B cell (primary cell): Measurements from ENCODE around the gene ATP6V0E1. TPM values are rescaled to one million over a fixed set of nuclear protein-coding genes. Genes with fewer than 3 reads are reported as not detected.
A peak's percentile ranks its signal among the peaks of the same experiment; 100 is the strongest.

Experiments used
- ATAC-seq: fragments of 200-7000 bp; cut with Tn5 transposase; one replicate; pipeline ENCODE4 v1.10.0; 2021; ENCODE audit warnings: low read depth, mild to moderate bottlenecking, moderate number of reproducible peaks, moderate library complexity
- CTCF ChIA-PET: fragments of 350-600 bp; sonication (Branson Sonifier 250); formaldehyde crosslinking; loops from one replicate; lab custom pipeline; 2021; ENCODE audit warnings: antibody characterized with exemption, inconsistent platforms; lab: Charles Lee
- POLR2A ChIA-PET: fragments of 350-600 bp; sonication (Branson Sonifier 250); formaldehyde crosslinking; loops from one replicate; lab custom pipeline; 2021; ENCODE audit warnings: antibody characterized with exemption; lab: Charles Lee
- DNase-seq: peaks from one replicate; pipeline ENCODE4 v3.0.0; 2013
- H2AFZ ChIP-seq: 2 replicates; pipeline ENCODE4 v1.6.1; 2012; ENCODE audit warnings: mild to moderate bottlenecking, low read depth, low read length; ENCODE audit not compliant: insufficient read depth, poor library complexity, severe bottlenecking
- H3K27ac ChIP-seq, 2 donors: 1 replicate in 1 of 2; 2 replicates in 1 of 2; pipeline ENCODE4 v1.5.1; 2012 to 2013; ENCODE audit warnings: low read length in 2 of 2, mild to moderate bottlenecking in 2 of 2, moderate library complexity in 1 of 2
- H3K27me3 ChIP-seq, 4 experiments: fragments of 200-600 bp in 1 of 4; sonication (generic) in 1 of 4; replicated peaks in 1 of 4; 1 replicate in 2 of 4; 2 replicates in 2 of 4; pipeline versions ENCODE4 v1.6.1 to v1.7.0; 2013 to 2016; ENCODE audit warnings: low read length in 3 of 4, mild to moderate bottlenecking in 2 of 4, mixed read lengths in 1 of 4, moderate library complexity in 1 of 4; ENCODE audit not compliant: insufficient read depth in 4 of 4, control insufficient read depth in 3 of 4; ENCODE audit errors: control extremely low read depth in 1 of 4
- H3K36me3 ChIP-seq, 2 experiments: replicated peaks in 1 of 2; 1 replicate in 1 of 2; 2 replicates in 1 of 2; pipeline versions ENCODE4 v1.6.1 to v1.7.1; 2013; ENCODE audit warnings: low read length in 1 of 2; ENCODE audit not compliant: insufficient read depth in 2 of 2, control insufficient read depth in 1 of 2; ENCODE audit errors: control extremely low read depth in 1 of 2, extremely low read depth in 1 of 2
- H3K4me1 ChIP-seq, 2 donors: fragments of 200-600 bp in 1 of 2; sonication (generic) in 1 of 2; 1 replicate in 1 of 2; 2 replicates in 1 of 2; pipeline versions ENCODE4 v1.5.1 to v1.6.1; 2013 to 2017; ENCODE audit warnings: low read length in 2 of 2; ENCODE audit not compliant: control insufficient read depth in 2 of 2, insufficient read depth in 2 of 2
- H3K4me2 ChIP-seq: replicated peaks from 2 replicates; pipeline ENCODE3; 2012; ENCODE audit warnings: mild to moderate bottlenecking, low read depth, low read length; ENCODE audit not compliant: poor library complexity, severe bottlenecking
- H3K4me3 ChIP-seq, 5 experiments: fragments of 200-600 bp in 1 of 5; sonication (generic) in 1 of 5; 1 replicate in 3 of 5; 2 replicates in 2 of 5; pipeline versions ENCODE4 v1.5.1 to v1.7.0; 2011 to 2016; ENCODE audit warnings: low read length in 4 of 5, mild to moderate bottlenecking in 4 of 5, low read depth in 2 of 5, control low read depth in 1 of 5, moderate library complexity in 1 of 5; ENCODE audit not compliant: insufficient read depth in 1 of 5; ENCODE audit errors: control extremely low read depth in 1 of 5, extremely low read depth in 1 of 5
- H3K79me2 ChIP-seq: fragments of 200-600 bp; sonication (generic); one replicate; pipeline ENCODE4 v1.6.0; 2016; ENCODE audit warnings: low read length; ENCODE audit not compliant: control insufficient read depth, insufficient read depth
- H3K9ac ChIP-seq: fragments of 200-600 bp; sonication (generic); 2 replicates; pipeline ENCODE4 v1.6.1; 2017; ENCODE audit warnings: mild to moderate bottlenecking, low read length, moderate library complexity
- H3K9me3 ChIP-seq, 3 donors: one replicate each; pipeline versions ENCODE4 v1.6.1 to v1.7.1; 2013; ENCODE audit warnings: low read length in 2 of 3; ENCODE audit not compliant: control insufficient read depth in 2 of 3, insufficient read depth in 1 of 3; ENCODE audit errors: control extremely low read depth in 1 of 3
- H4K20me1 ChIP-seq: 2 replicates; pipeline ENCODE4 v1.6.0; 2012; ENCODE audit warnings: mild to moderate bottlenecking, low read length; ENCODE audit not compliant: insufficient read depth, control insufficient read depth, poor library complexity, severe bottlenecking
- H3K27ac Mint-ChIP-seq: one replicate; pipeline ENCODE4 v1.8.0; 2021; ENCODE audit warnings: mixed read lengths
- H3K27me3 Mint-ChIP-seq: one replicate; pipeline ENCODE4 v1.8.0; 2021; ENCODE audit warnings: mixed read lengths
- H3K4me1 Mint-ChIP-seq: one replicate; pipeline ENCODE4 v1.8.0; 2021; ENCODE audit warnings: mixed read lengths
- H3K4me3 Mint-ChIP-seq: one replicate; pipeline ENCODE4 v1.8.0; 2021; ENCODE audit warnings: mixed read lengths
- H3K9me3 Mint-ChIP-seq: one replicate; pipeline ENCODE4 v1.8.0; 2022; ENCODE audit warnings: mixed read lengths; ENCODE audit not compliant: insufficient read depth
- CTCF ChIP-seq: fragments of 200-600 bp; IDR thresholded peaks from one replicate; pipeline ENCODE4 v1.8.0; 2022; ENCODE audit warnings: antibody characterized with exemption, mild to moderate bottlenecking
- EZH2 ChIP-seq: IDR thresholded peaks from 2 replicates; pipeline ENCODE4 v1.6.1; 2012; ENCODE audit warnings: borderline replicate concordance, low read depth, mild to moderate bottlenecking, moderate library complexity, low read length; ENCODE audit not compliant: insufficient read depth, poor library complexity, severe bottlenecking
- WGBS: methylation state at CpG from one replicate; pipeline ENCODE4 v1.1.5; 2013; ENCODE audit warnings: missing lambda C conversion rate; ENCODE audit not compliant: insufficient coverage; 5-methylcytosine and 5-hydroxymethylcytosine counted together
- intact Hi-C: fragments of 100-400 bp; cut with micrococcal nuclease; formaldehyde crosslinking; loops from one replicate; pipeline ENCODE4 v1.10.0; 2022
- polyA plus RNA-seq: library from polyadenylated mRNA; depleted of rRNA; stranded (reverse); fragments of >200 nt; gene quantifications from 2 replicates; pipeline ENCODE4 v1.2.3, GENCODE V29; 2012
- total RNA-seq, 2 donors: library from RNA; stranded (reverse); fragments of 120-200 nt in 1 of 2; gene quantifications; 1 replicate in 1 of 2; 2 replicates in 1 of 2; pipeline versions ENCODE4 v1.2.3 to v1.2.4, GENCODE V29; 2013 to 2022

The ATP6V0E1 gene
- total and polyA plus RNA-seq, 2 donors (not counting 1 experiment from before 2014, with no cell fraction given): 93.8 to 127 TPM

GRCh38 chr5:173062141-173062540, 78.6 kb downstream of the ATP6V0E1 start:
- POLR2A ChIA-PET: interaction anchor here (1.2 kb wide), 1 partner anchor 78 kb away, joined by 3 read pairs; no protein-coding TSS in a partner anchor
- ATAC-seq (no peak), DNase-seq (no peak)
- H3K4me2 ChIP-seq: no peak overlapping the region
- Mint-ChIP-seq H3K9me3 (no peaks in the 10 kb centered on the region), H3K27me3 (no peaks in the 10 kb centered on the region), H3K27ac (no peak overlapping the region), H3K4me1 (peaks cover 57% of the 10 kb centered on the region), H3K4me3 (no peak overlapping the region)
- CTCF ChIA-PET: no interaction called here
- peaks cover 2 to 9% of the 10 kb centered on the region in 2 experiments for H3K36me3 ChIP-seq
- H3K4me3 ChIP-seq: no peak overlapping the region
- peaks cover 0 to 5% (median 0%) of the 10 kb centered on the region in 3 donors for H3K9me3 ChIP-seq
- H3K27ac ChIP-seq: peak overlapping the region in 1 of 2 donors; percentile 28
- H3K4me1 ChIP-seq: peaks cover 26 to 30% of the 10 kb centered on the region in 2 donors
- no peak overlapping the region for H2AFZ ChIP-seq
- no CpG with 5 or more reads among the region's 4 CpGs for WGBS
- H3K9ac ChIP-seq: no peak overlapping the region
- TF ChIP-seq CTCF (no peak), EZH2 (no peak)
- intact Hi-C loops: no loop called here
- H4K20me1 ChIP-seq: peaks cover 86% of the 10 kb centered on the region
- H3K79me2 ChIP-seq: peaks cover 94% of the 10 kb centered on the region
- no peaks in the 10 kb centered on the region for H3K27me3 ChIP-seq

- peaks cover 2 to 13% of the 10 kb centered on the region in 2 experiments for H3K36me3 ChIP-seq
- peak overlapping the region; percentile 11 to 61 for H3K27ac ChIP-seq
- peaks cover 90% of the 10 kb centered on the region for H4K20me1 ChIP-seq
- peaks cover 24 to 27% of the 10 kb centered on the region in 2 donors for H3K4me1 ChIP-seq
- no peak overlapping the region for H3K4me3 ChIP-seq
- CTCF ChIA-PET: no interaction called here
- intact Hi-C loops: no loop called here
- no peak overlapping the region for H2AFZ ChIP-seq
- H3K9me3 ChIP-seq: peaks cover 0 to 5% (median 0%) of the 10 kb centered on the region in 3 donors
- Mint-ChIP-seq H3K4me1 (peaks cover 62% of the 10 kb centered on the region), H3K27ac (peak overlapping the region; percentile 21), H3K4me3 (peak overlapping the region; percentile 0), H3K27me3 (no peaks in the 10 kb centered on the region), H3K9me3 (no peaks in the 10 kb centered on the region)
- no peaks in the 10 kb centered on the region for H3K27me3 ChIP-seq
- POLR2A ChIA-PET: no interaction called here
- ATAC-seq (no peak), DNase-seq (no peak)
- peaks cover 100% of the 10 kb centered on the region for H3K79me2 ChIP-seq
- peak overlapping the region; percentile 5 for H3K4me2 ChIP-seq
- no peak overlapping the region for H3K9ac ChIP-seq
- TF ChIP-seq EZH2: no peak
- no peak for TF ChIP-seq CTCF
Observed at GRCh38 chr5:173065155-173065554, 81.6 kb downstream of the ATP6V0E1 start.
